HG03575 (cell line): ENCODE data around the gene ZNF521.

Experiments
- ATAC-seq: cut with Tn5 transposase; IDR thresholded peaks from one replicate; pipeline ENCODE4 v1.9.1; 2021; ENCODE audit not compliant: unreplicated experiment, insufficient number of reproducible peaks, low FRiP score; ENCODE audit errors: extremely low read depth

ZNF521 gene

GRCh38 chr18:25235401-25236042, 116.4 kb downstream of the ZNF521 start:
- ATAC-seq: no peak

GRCh38 chr18:25234740-25235345, 117.1 kb downstream of the ZNF521 start:
- no peak for ATAC-seq

- no peak for ATAC-seq
Measured at GRCh38 chr18:25234322-25234639, 117.7 kb downstream of the ZNF521 start.

GRCh38 chr18:25233528-25234321, 118.2 kb downstream of the ZNF521 start:
- ATAC-seq: no peak

GRCh38 chr18:25231327-25231691, 120.7 kb downstream of the ZNF521 start:
- ATAC-seq: no peak

- ATAC-seq: no peak
Measured at GRCh38 chr18:25230658-25231326, 121.2 kb downstream of the ZNF521 start.

- no peak for ATAC-seq
Measured at GRCh38 chr18:25229920-25230319, 122.0 kb downstream of the ZNF521 start.

- no peak for ATAC-seq
Measured at GRCh38 chr18:25229081-25229480, 122.9 kb downstream of the ZNF521 start.

GRCh38 chr18:25228410-25228809, 123.6 kb downstream of the ZNF521 start:
- no peak for ATAC-seq

GRCh38 chr18:25225151-25225550, 126.8 kb downstream of the ZNF521 start:
- ATAC-seq: no peak

GRCh38 chr18:25223899-25224886, 127.8 kb downstream of the ZNF521 start:
- no peak for ATAC-seq

GRCh38 chr18:25223211-25223610, 128.8 kb downstream of the ZNF521 start:
- no peak for ATAC-seq

GRCh38 chr18:25222648-25223047, 129.3 kb downstream of the ZNF521 start:
- ATAC-seq: no peak

GRCh38 chr18:25210622-25211021, 141.3 kb downstream of the ZNF521 start:
- no peak for ATAC-seq

GRCh38 chr18:25192065-25192464, 159.9 kb downstream of the ZNF521 start:
- ATAC-seq: no peak

- ATAC-seq: no peak
Measured at GRCh38 chr18:25190472-25190871, 161.5 kb downstream of the ZNF521 start.

- ATAC-seq: no peak
Measured at GRCh38 chr18:25189391-25190185, 162.4 kb downstream of the ZNF521 start.
